H1 (cell line): Measurements from ENCODE around the gene NBAS. TPM values are rescaled to one million over a fixed set of nuclear protein-coding genes. Genes with fewer than 3 reads are reported as not detected.
A peak's percentile ranks its signal among the peaks of the same experiment; 100 is the strongest.

Source experiments
- CTCF ChIA-PET: fragments of 300-600 bp; sonication (Branson Sonifier 250); formaldehyde crosslinking; loops from one replicate; lab custom pipeline; 2021; ENCODE audit not compliant: partially characterized antibody; lab: Charles Lee
- POLR2A ChIA-PET: fragments of 300-600 bp; sonication (Branson Sonifier 250); formaldehyde crosslinking; loops from one replicate; lab custom pipeline; 2021; ENCODE audit warnings: inconsistent platforms; ENCODE audit not compliant: partially characterized antibody; lab: Charles Lee
- DNase-seq, 2 experiments: peaks; one replicate each; pipeline versions ENCODE4 v3.0.0 to v3.0.0-alpha.2; 2010 to 2022; ENCODE audit warnings: low spot score in 2 of 2, low read depth in 1 of 2, mixed read lengths in 1 of 2
- FAIRE-seq: peaks from 2 replicates; lab custom pipeline; 2011; peaks lifted over from hg19 to GRCh38; lab: Jason Lieb, UNC
- H2AFZ ChIP-seq: 2 replicates; pipeline ENCODE4 v1.8.1; 2012; ENCODE audit warnings: low read length, inconsistent platforms
- H2AK5ac ChIP-seq: 2 replicates; pipeline ENCODE4 v1.6.1; 2013; ENCODE audit warnings: low read depth, low read length
- H2BK120ac ChIP-seq: replicated peaks from 2 replicates; pipeline ENCODE3; 2013; ENCODE audit warnings: low read depth, low read length, inconsistent platforms
- H2BK12ac ChIP-seq: 2 replicates; pipeline ENCODE4 v1.6.1; 2013; ENCODE audit warnings: low read depth, low read length
- H2BK15ac ChIP-seq: 2 replicates; pipeline ENCODE4 v1.6.1; 2013; ENCODE audit warnings: low read length
- H2BK20ac ChIP-seq: 2 replicates; pipeline ENCODE4 v1.6.1; 2013; ENCODE audit warnings: low read length
- H2BK5ac ChIP-seq: 2 replicates; pipeline ENCODE4 v1.6.1; 2013; ENCODE audit warnings: low read depth, low read length
- H3K14ac ChIP-seq: 2 replicates; pipeline ENCODE4 v1.6.1; 2013; ENCODE audit warnings: inconsistent platforms; ENCODE audit not compliant: insufficient read length
- H3K18ac ChIP-seq: 2 replicates; pipeline ENCODE4 v1.6.1; 2013; ENCODE audit warnings: low read length; ENCODE audit errors: extremely low read depth
- H3K23ac ChIP-seq: 2 replicates; pipeline ENCODE4 v1.6.1; 2013; ENCODE audit warnings: inconsistent platforms; ENCODE audit not compliant: insufficient read length
- H3K23me2 ChIP-seq: 2 replicates; pipeline ENCODE4 v1.6.1; 2013; ENCODE audit warnings: low read depth, low read length
- H3K27ac ChIP-seq: 2 replicates; pipeline ENCODE4 v1.6.1; 2011; ENCODE audit warnings: low read depth, low read length, inconsistent platforms
- H3K27me3 ChIP-seq, 4 experiments: replicated peaks in 1 of 4; 1 replicate in 1 of 4; 2 replicates in 3 of 4; pipeline versions ENCODE4 v1.6.1 to v1.8.1; 2011 to 2013; ENCODE audit warnings: low read length in 3 of 4, mild to moderate bottlenecking in 3 of 4, inconsistent platforms in 2 of 4, mixed read lengths in 2 of 4, moderate library complexity in 1 of 4; ENCODE audit not compliant: control insufficient read depth in 3 of 4, insufficient read depth in 3 of 4; ENCODE audit errors: extremely low read depth in 1 of 4
- H3K36me3 ChIP-seq, 4 experiments: 2 replicates each; pipeline versions ENCODE4 v1.6.1 to v1.8.1; 2011 to 2013; ENCODE audit warnings: mild to moderate bottlenecking in 4 of 4, low read length in 3 of 4, moderate library complexity in 2 of 4, control low read depth in 1 of 4, inconsistent platforms in 1 of 4; ENCODE audit not compliant: insufficient read depth in 4 of 4, control insufficient read depth in 2 of 4
- H3K4ac ChIP-seq: replicated peaks from 2 replicates; pipeline ENCODE3; 2013; ENCODE audit warnings: low read length, low read depth, mixed read lengths, inconsistent platforms; ENCODE audit not compliant: insufficient read length
- H3K4me1 ChIP-seq, 4 experiments: replicated peaks in 1 of 4; 1 replicate in 1 of 4; 2 replicates in 3 of 4; pipeline versions ENCODE4 v1.6.1 to v1.8.1; 2011 to 2013; ENCODE audit warnings: low read length in 3 of 4, inconsistent platforms in 2 of 4, mixed read lengths in 1 of 4; ENCODE audit not compliant: insufficient read depth in 4 of 4, control insufficient read depth in 3 of 4
- H3K4me2 ChIP-seq, 2 experiments: 2 replicates each; pipeline versions ENCODE4 v1.6.1 to v1.8.1; 2011 to 2013; ENCODE audit warnings: low read depth in 2 of 2, low read length in 2 of 2, control low read depth in 1 of 2, inconsistent platforms in 1 of 2, mild to moderate bottlenecking in 1 of 2; ENCODE audit not compliant: insufficient read depth in 1 of 2
- H3K4me3 ChIP-seq, 4 experiments: fragments of 200-600, 300-600 bp in 1 of 4; sonication (generic), shearing (Covaris generic), sonication (Bioruptor Twin) in 1 of 4; 2 replicates each; pipeline versions ENCODE4 v1.5.1 to v1.8.1; 2011 to 2016; ENCODE audit warnings: low read length in 4 of 4, low read depth in 3 of 4, control low read depth in 2 of 4, inconsistent platforms in 2 of 4, mild to moderate bottlenecking in 2 of 4, mixed read lengths in 1 of 4, moderate library complexity in 1 of 4; ENCODE audit not compliant: insufficient read depth in 2 of 4; ENCODE audit errors: extremely low read depth in 1 of 4
- H3K56ac ChIP-seq: replicated peaks from 2 replicates; pipeline ENCODE3; 2013; ENCODE audit warnings: low read depth, mild to moderate bottlenecking, mixed read lengths, low read length, inconsistent platforms; ENCODE audit not compliant: insufficient read length
- H3K79me1 ChIP-seq: 2 replicates; pipeline ENCODE4 v1.6.1; 2013; ENCODE audit warnings: low read depth, low read length, control low read depth
- H3K79me2 ChIP-seq, 2 experiments: 2 replicates each; pipeline versions ENCODE4 v1.6.1 to v1.8.1; 2012 to 2013; ENCODE audit warnings: low read length in 2 of 2, mild to moderate bottlenecking in 2 of 2, inconsistent platforms in 1 of 2; ENCODE audit not compliant: insufficient read depth in 2 of 2, control insufficient read depth in 1 of 2
- H3K9ac ChIP-seq, 4 experiments: replicated peaks in 1 of 4; 1 replicate in 1 of 4; 2 replicates in 3 of 4; pipeline versions ENCODE4 v1.6.1 to v1.8.1; 2011 to 2013; ENCODE audit warnings: low read depth in 3 of 4, low read length in 3 of 4, control low read depth in 2 of 4, mild to moderate bottlenecking in 2 of 4, moderate library complexity in 2 of 4, inconsistent platforms in 1 of 4; ENCODE audit errors: extremely low read depth in 1 of 4
- H3K9me3 ChIP-seq, 2 experiments: 2 replicates each; pipeline versions ENCODE4 v1.6.1 to v1.8.1; 2012 to 2013; ENCODE audit warnings: mild to moderate bottlenecking in 2 of 2, moderate library complexity in 2 of 2, control low read depth in 1 of 2, inconsistent platforms in 1 of 2, low read depth in 1 of 2, low read length in 1 of 2, mixed read lengths in 1 of 2; ENCODE audit not compliant: insufficient read depth in 2 of 2
- H4K20me1 ChIP-seq, 2 experiments: replicated peaks in 1 of 2; 2 replicates each; pipeline versions ENCODE3 to v1.8.1; 2011 to 2013; ENCODE audit warnings: inconsistent platforms in 2 of 2, low read length in 2 of 2, mild to moderate bottlenecking in 1 of 2; ENCODE audit not compliant: insufficient read depth in 2 of 2, control insufficient read depth in 1 of 2
- H4K5ac ChIP-seq: 2 replicates; pipeline ENCODE4 v1.6.1; 2013; ENCODE audit warnings: low read length, low read depth, mixed read lengths, inconsistent platforms; ENCODE audit not compliant: insufficient read length
- H4K8ac ChIP-seq: 2 replicates; pipeline ENCODE4 v1.8.0; 2013; ENCODE audit warnings: mild to moderate bottlenecking, moderate library complexity, low read length, inconsistent platforms; ENCODE audit not compliant: insufficient read depth; ENCODE audit errors: extremely low read depth
- H4K91ac ChIP-seq: replicated peaks from 2 replicates; pipeline ENCODE3; 2013; ENCODE audit warnings: low read length, mixed read lengths, inconsistent platforms; ENCODE audit not compliant: insufficient read length
- BACH1 ChIP-seq: IDR thresholded peaks from 2 replicates; pipeline ENCODE4 v1.6.1; 2012; ENCODE audit warnings: low read length, improper control_type of control experiment
- CBX5 ChIP-seq: fragments of 300-800, 300-1000 bp; sonication (generic); IDR thresholded peaks from 2 replicates; pipeline ENCODE4 v1.7.1; 2016; ENCODE audit warnings: antibody characterized with exemption, low read length, low read depth
- HDAC6 ChIP-seq: IDR thresholded peaks from one replicate; pipeline ENCODE4 v1.7.1; 2012; ENCODE audit warnings: low read depth, mild to moderate bottlenecking, inconsistent platforms, low read length, moderate library complexity
- JUND ChIP-seq: IDR thresholded peaks from 2 replicates; pipeline ENCODE4 v1.6.1; 2011; ENCODE audit warnings: mild to moderate bottlenecking, improper control_type of control experiment, low read length
- KDM5A ChIP-seq: fragments of 200-600 bp; IDR thresholded peaks from 2 replicates; pipeline ENCODE4 v1.7.1; 2012; ENCODE audit warnings: mild to moderate bottlenecking, low read length, inconsistent platforms, mixed read lengths
- NANOG ChIP-seq: IDR thresholded peaks from 2 replicates; pipeline ENCODE4 v1.6.1; 2011; ENCODE audit warnings: low read length, low read depth, mild to moderate bottlenecking, inconsistent platforms; ENCODE audit not compliant: insufficient read depth, poor library complexity, severe bottlenecking
- SIN3A ChIP-seq, 2 experiments: IDR thresholded peaks in 1 of 2; conservative IDR thresholded peaks in 1 of 2; 2 replicates each; pipeline ENCODE4 v1.6.1; 2011 to 2012; ENCODE audit warnings: low read length in 2 of 2, improper control_type of control experiment in 1 of 2, low read depth in 1 of 2, mild to moderate bottlenecking in 1 of 2
- SUZ12 ChIP-seq: fragments of 200-600 bp; sonication (generic); IDR thresholded peaks from 2 replicates; pipeline ENCODE4 v1.6.1; 2012; ENCODE audit warnings: mild to moderate bottlenecking, inconsistent platforms, low read length, moderate library complexity, mixed read lengths
- TCF12 ChIP-seq: IDR thresholded peaks from 2 replicates; pipeline ENCODE4 v1.6.1; 2011; ENCODE audit warnings: low read depth, mild to moderate bottlenecking, low read length
- WGBS, 2 experiments: shearing (Covaris generic) in 1 of 2; methylation state at CpG; one replicate each; pipeline versions ENCODE4 v1.1.6 to v1.1.7; 2013 to 2015; ENCODE audit warnings: low lambda C conversion rate in 2 of 2, mixed read lengths in 2 of 2, inconsistent platforms in 1 of 2, low coverage in 1 of 2, missing lambda C conversion rate in 1 of 2; ENCODE audit not compliant: insufficient replicate concordance in 2 of 2, insufficient coverage in 1 of 2, insufficient read length in 1 of 2; ENCODE audit errors: extremely low coverage in 1 of 2, missing lambda C conversion rate in 1 of 2; 5-methylcytosine and 5-hydroxymethylcytosine counted together
- polyA plus RNA-seq, 7 experiments: library from polyadenylated mRNA; depleted of rRNA in 3 of 7; stranded (reverse) in 5 of 7; unstranded in 2 of 7; fragments of >200 nt in 5 of 7; fragments of 200-250 nt in 2 of 7; gene quantifications; 1 replicate in 5 of 7; 2 replicates in 1 of 7; 4 replicates in 1 of 7; pipeline versions ENCODE4 v1.2.1 to v1.2.3, GENCODE V29; 2011 to 2013; ENCODE audit warnings: missing spikeins in 2 of 7, mixed read lengths in 2 of 7
- total RNA-seq: library from RNA; stranded (reverse); fragmentation: NEBNext Ultra II Directional; extraction: Animal tissue kit (Norgen Biotek cat#: 25700); gene quantifications from 2 replicates; pipeline ENCODE4 v1.2.1, GENCODE V29; 2021

Gene NBAS
- total and polyA plus RNA-seq, 2 of the 8 experiments (the other 6 are each of a cell fraction or from before 2014, with no cell fraction given) = 19.6 to 34.8 TPM

DNA sequence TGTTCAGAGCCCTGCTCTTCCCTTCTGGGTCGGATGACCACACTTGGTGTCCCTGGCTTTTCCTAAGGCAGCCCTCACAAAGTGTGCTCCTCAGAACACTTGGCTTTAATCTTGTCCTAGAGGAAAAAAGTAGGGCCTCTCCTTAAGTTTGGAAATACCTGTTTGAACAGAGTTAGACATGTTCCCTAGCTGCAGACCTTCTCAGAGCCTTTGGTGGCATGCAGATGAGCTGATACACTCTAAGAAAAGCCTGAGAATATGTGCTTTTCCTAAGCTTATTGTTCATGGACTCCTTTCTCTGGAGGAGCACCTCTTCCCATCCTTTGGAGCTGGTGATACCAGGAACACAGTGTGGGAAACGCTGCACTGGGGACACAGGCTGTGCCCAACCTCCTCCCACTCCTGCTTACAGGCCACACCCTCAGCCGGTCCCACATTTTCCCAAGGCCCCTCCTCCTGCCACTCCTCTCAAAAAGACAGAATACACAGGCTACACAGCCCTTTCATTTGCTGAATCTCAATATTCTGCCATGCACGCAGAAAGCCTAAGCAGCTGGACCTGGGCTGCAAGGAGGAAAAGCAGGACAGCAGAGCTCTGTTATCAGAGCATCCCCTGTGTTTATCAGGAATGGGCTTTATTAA, 443.6 kb downstream of the NBAS start:
- no peak for FAIRE-seq
- peak overlapping the region; percentile 94; the same call in 1 of the 2 replicates for H2BK20ac ChIP-seq
- CTCF ChIA-PET = interaction anchor here (1.2 to 1.9 kb wide), 4 partner anchors 11 to 69 kb away, joined by 4 to 5 read pairs (median 4); no protein-coding TSS in a partner anchor
- TF ChIP-seq BACH1 (no peak), HDAC6 (no peak), SIN3A (conservative IDR thresholded peaks at IDR 0.05 in 1 of 2, IDR thresholded peaks at IDR 0.05 in 1 of 2; ENCODE audit: low read depth in 1 of 2, low read length in 2 of 2) (no peak), TCF12 (no peak), SUZ12 (no peak), JUND (no peak), CBX5 (no peak), KDM5A (no peak), NANOG (no peak)

More for the DNA sequence above, 443.6 kb downstream of the NBAS start:
- POLR2A ChIA-PET = no interaction called here
- Histone ChIP-seq H3K9me3 (peaks cover 3 to 4% of the 10 kb centered on the region in 2 experiments; a peak in 2 of 4 replicates), H3K56ac (no peak overlapping the region), H2AFZ (no peak overlapping the region), H2BK12ac (peak overlapping the region; percentile 35; the same call in 1 of the 2 replicates), H3K23ac (no peak overlapping the region), H3K4me2 (no peak overlapping the region), H2BK5ac (peak overlapping the region; percentile 69; the same call in 1 of the 2 replicates), H3K18ac (no peak overlapping the region; the same call in 1 of the 2 replicates), H4K5ac (no peak overlapping the region), H3K4me1 (peaks cover 0 to 13% (median 5%) of the 10 kb centered on the region in 4 experiments; a peak in 6 of 7 replicates), H3K9ac (no peak overlapping the region), H2AK5ac (no peak overlapping the region), H4K91ac (peak overlapping the region; percentile 18), H3K27ac (no peak overlapping the region), H3K79me1 (no peaks in the 10 kb centered on the region), H3K23me2 (no peaks in the 10 kb centered on the region; the same call in 1 of the 2 replicates), H4K20me1 (no peaks in the 10 kb centered on the region), H3K36me3 (no peaks in the 10 kb centered on the region; a peak in 1 of 8 replicates), H3K4me3 (no peak overlapping the region), H2BK120ac (no peak overlapping the region), H3K27me3 (no peaks in the 10 kb centered on the region), H2BK15ac (no peak overlapping the region), H3K4ac (no peak overlapping the region), H3K79me2 (no peaks in the 10 kb centered on the region), H4K8ac (no peak overlapping the region), H3K14ac (no peak overlapping the region)
- 87% methylated on average over 4 of the region's 4 CpGs; no CpG with 5 or more reads in 1 of the 2 experiments for WGBS, 2 experiments
- no peak for DNase-seq
